ENCODE data around the gene FAM163B. TPM values are rescaled to one million over a fixed set of nuclear protein-coding genes. Genes with fewer than 3 reads are reported as not detected.

FAM163B gene
- total and polyA plus RNA-seq, 2 experiments from 2014 or later, result 0.60 to 1.3 TPM

GRCh38 chr9:133589454-133590227 lies 19.5 kb downstream of the FAM163B start:
- Mint-ChIP-seq H3K4me3 (no peak overlapping the region), H3K27ac (no peak overlapping the region), H3K36me3 (ENCODE audit: low read depth) (peaks cover 8% of the 10 kb centered on the region), H3K27me3 (ENCODE audit: insufficient read depth, low read depth, poor library complexity) (peaks cover 6% of the 10 kb centered on the region), H3K4me1 (peaks cover 15% of the 10 kb centered on the region), H3K9me3 (peaks cover 14% of the 10 kb centered on the region)
- no peak overlapping the region for H3K27ac ChIP-seq (ENCODE audit: low read depth)
- TF ChIP-seq CTCF (conservative IDR thresholded peaks at IDR 0.05; ENCODE audit: low read depth in 2 of 2) (peak; percentile 95), EZH2phosphoT487 (IDR thresholded peaks at IDR 0.05; ENCODE audit: unreplicated experiment) (no peak), REST (IDR thresholded peaks at IDR 0.05; ENCODE audit: unreplicated experiment) (no peak), ZNF114 (CRISPR knock-in tag; IDR thresholded peaks at IDR 0.05) (no peak), JUNB (IDR thresholded peaks at IDR 0.05; ENCODE audit: unreplicated experiment) (no peak), POLR2AphosphoS5 (IDR thresholded peaks at IDR 0.05; ENCODE audit: low read depth) (no peak)
- no peak overlapping the region for H3K4me3 ChIP-seq
- no peak overlapping the region for H3K4me2 ChIP-seq
- no peaks in the 10 kb centered on the region for H3F3A ChIP-seq (replicated peaks; ENCODE audit: low read depth)
- no peaks in the 10 kb centered on the region for H3K36me3 ChIP-seq (ENCODE audit: insufficient read depth)
- H2AFZ ChIP-seq, result 0 out of 2 replicates have a peak overlapping the region, but pooled peaks have one; percentile 66
- ATAC-seq (peak; percentile 52), DNase-seq (ENCODE audit: low spot score) (peak; percentile 82)
- H3K79me2 ChIP-seq (replicated peaks; ENCODE audit: insufficient read depth), result no peaks in the 10 kb centered on the region
- H4K20me1 ChIP-seq (replicated peaks; ENCODE audit: insufficient read depth), result no peaks in the 10 kb centered on the region
- H3K4me1 ChIP-seq (ENCODE audit: insufficient read depth), result peaks cover 7% of the 10 kb centered on the region
- H3K27me3 ChIP-seq (ENCODE audit: insufficient read depth), result no peaks in the 10 kb centered on the region
- no peaks in the 10 kb centered on the region for H3K9me2 ChIP-seq (ENCODE audit: insufficient read depth)

DNA sequence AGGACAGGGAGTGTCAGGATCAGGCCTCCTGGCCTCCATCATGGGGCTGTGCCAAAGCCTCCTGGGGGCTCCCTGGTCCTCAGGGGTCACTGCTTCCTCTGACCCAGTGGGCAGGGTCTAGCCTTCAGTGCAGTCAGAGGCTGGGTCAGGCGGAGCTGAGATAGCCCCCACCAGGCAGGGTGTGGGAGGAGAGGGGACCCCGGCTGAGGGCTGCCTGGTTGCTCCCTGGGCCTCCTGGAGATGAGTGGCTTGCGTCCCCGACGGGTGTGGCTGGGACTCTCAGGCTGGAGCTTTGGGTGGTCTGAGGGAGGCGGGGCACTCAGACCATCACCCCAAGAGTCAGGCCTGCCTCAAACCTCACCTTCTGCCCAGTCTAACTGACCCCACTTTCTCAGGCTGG lies 21.7 kb downstream of the FAM163B start:
- Histone ChIP-seq H3F3A (replicated peaks; ENCODE audit: low read depth) (no peaks in the 10 kb centered on the region; the same call in 1 of the 2 replicates), H3K36me3 (ENCODE audit: insufficient read depth) (no peaks in the 10 kb centered on the region), H3K79me2 (replicated peaks; ENCODE audit: insufficient read depth) (no peaks in the 10 kb centered on the region), H2AFZ (no peak overlapping the region), H3K4me1 (ENCODE audit: insufficient read depth) (peaks cover 7% of the 10 kb centered on the region), H3K4me2 (no peak overlapping the region), H3K9me2 (ENCODE audit: insufficient read depth) (no peaks in the 10 kb centered on the region), H3K27me3 (ENCODE audit: insufficient read depth) (no peaks in the 10 kb centered on the region), H3K4me3 (no peak overlapping the region), H3K27ac (ENCODE audit: low read depth) (no peak overlapping the region), H4K20me1 (replicated peaks; ENCODE audit: insufficient read depth) (no peaks in the 10 kb centered on the region)
- Mint-ChIP-seq H3K36me3 (ENCODE audit: low read depth) (peaks cover 8% of the 10 kb centered on the region), H3K9me3 (peaks cover 9% of the 10 kb centered on the region), H3K4me1 (peaks cover 26% of the 10 kb centered on the region), H3K4me3 (no peak overlapping the region), H3K27me3 (ENCODE audit: insufficient read depth, low read depth, poor library complexity) (peaks cover 4% of the 10 kb centered on the region), H3K27ac (no peak overlapping the region)
- no peak for DNase-seq (ENCODE audit: low spot score)
- ATAC-seq, result no peak
- TF ChIP-seq JUNB (IDR thresholded peaks at IDR 0.05; ENCODE audit: unreplicated experiment), result no peak
- TF ChIP-seq, protein P1, sequence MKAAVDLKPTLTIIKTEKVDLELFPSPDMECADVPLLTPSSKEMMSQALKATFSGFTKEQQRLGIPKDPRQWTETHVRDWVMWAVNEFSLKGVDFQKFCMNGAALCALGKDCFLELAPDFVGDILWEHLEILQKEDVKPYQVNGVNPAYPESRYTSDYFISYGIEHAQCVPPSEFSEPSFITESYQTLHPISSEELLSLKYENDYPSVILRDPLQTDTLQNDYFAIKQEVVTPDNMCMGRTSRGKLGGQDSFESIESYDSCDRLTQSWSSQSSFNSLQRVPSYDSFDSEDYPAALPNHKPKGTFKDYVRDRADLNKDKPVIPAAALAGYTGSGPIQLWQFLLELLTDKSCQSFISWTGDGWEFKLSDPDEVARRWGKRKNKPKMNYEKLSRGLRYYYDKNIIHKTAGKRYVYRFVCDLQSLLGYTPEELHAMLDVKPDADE (IDR thresholded peaks at IDR 0.05), result no peak
- no peak for TF ChIP-seq EZH2phosphoT487 (IDR thresholded peaks at IDR 0.05; ENCODE audit: unreplicated experiment)
- no peak for TF ChIP-seq REST (IDR thresholded peaks at IDR 0.05; ENCODE audit: unreplicated experiment)
- no peak for TF ChIP-seq ZNF114 (CRISPR knock-in tag; IDR thresholded peaks at IDR 0.05)
